ENCODE measurements around the gene FREM3. TPM values are rescaled to one million over a fixed set of nuclear protein-coding genes. Genes with fewer than 3 reads are reported as not detected.
"Not testable (repeated sequence)": the region's sequence is repeated elsewhere in the genome, so short reads cannot be mapped to it uniquely, and the experiment has no call there.

The FREM3 gene
- total RNA-seq, 1 donor from 2014 or later, result not detected

- TF ChIP-seq CTCF (conservative IDR thresholded peaks at IDR 0.05), result no peak
- H3K4me1 Mint-ChIP-seq, result no peaks in the 10 kb centered on the region
- no peaks in the 10 kb centered on the region for H3K36me3 Mint-ChIP-seq (ENCODE audit: low read depth)
- no peak overlapping the region for H3K4me3 Mint-ChIP-seq
- H3K27ac Mint-ChIP-seq (ENCODE audit: unreplicated experiment), result no peak overlapping the region
- peaks cover 7% of the 10 kb centered on the region for H3K9me3 Mint-ChIP-seq
- DNase-seq (ENCODE audit: low read depth, low spot score), result no peak
- H3K27me3 Mint-ChIP-seq (ENCODE audit: low read depth), result peaks cover 41% of the 10 kb centered on the region
These were observed 6.6 kb downstream of the FREM3 start for GRCh38 chr4:143693856-143694255.

GRCh38 chr4:143692241-143692640, 8.2 kb downstream of the FREM3 start:
- Mint-ChIP-seq H3K27ac (ENCODE audit: unreplicated experiment) (no peak overlapping the region), H3K4me1 (no peaks in the 10 kb centered on the region), H3K9me3 (peaks cover 10% of the 10 kb centered on the region), H3K4me3 (no peak overlapping the region), H3K36me3 (ENCODE audit: low read depth) (no peaks in the 10 kb centered on the region), H3K27me3 (ENCODE audit: low read depth) (peaks cover 25% of the 10 kb centered on the region)
- no peak for DNase-seq (ENCODE audit: low read depth, low spot score)
- TF ChIP-seq CTCF (conservative IDR thresholded peaks at IDR 0.05), result no peak

- Mint-ChIP-seq H3K27me3 (ENCODE audit: low read depth) (peaks cover 2% of the 10 kb centered on the region), H3K4me1 (no peaks in the 10 kb centered on the region), H3K9me3 (peaks cover 7% of the 10 kb centered on the region), H3K4me3 (no peak overlapping the region), H3K27ac (ENCODE audit: unreplicated experiment) (no peak overlapping the region), H3K36me3 (ENCODE audit: low read depth) (peaks cover 4% of the 10 kb centered on the region)
- no peak for DNase-seq (ENCODE audit: low read depth, low spot score)
- no peak for TF ChIP-seq CTCF (conservative IDR thresholded peaks at IDR 0.05)
These were observed 21.0 kb downstream of the FREM3 start for GRCh38 chr4:143679434-143679833.

- not testable (repeated sequence) for H3K9me3 Mint-ChIP-seq; H3K4me1 Mint-ChIP-seq; H3K4me3 Mint-ChIP-seq; H3K36me3 Mint-ChIP-seq (ENCODE audit: low read depth); H3K27me3 Mint-ChIP-seq (ENCODE audit: low read depth); DNase-seq (ENCODE audit: low read depth, low spot score); H3K27ac Mint-ChIP-seq (ENCODE audit: unreplicated experiment)
These were observed 26.8 kb downstream of the FREM3 start for GRCh38 chr4:143673629-143674028.

GRCh38 chr4:143668930-143669552, 31.4 kb downstream of the FREM3 start:
- H3K4me3 Mint-ChIP-seq, result no peak overlapping the region
- no peak for DNase-seq (ENCODE audit: low read depth, low spot score)
- H3K36me3 Mint-ChIP-seq (ENCODE audit: low read depth), result no peaks in the 10 kb centered on the region
- no peaks in the 10 kb centered on the region for H3K4me1 Mint-ChIP-seq
- TF ChIP-seq CTCF (conservative IDR thresholded peaks at IDR 0.05), result no peak
- H3K9me3 Mint-ChIP-seq, result no peaks in the 10 kb centered on the region
- no peak overlapping the region for H3K27ac Mint-ChIP-seq (ENCODE audit: unreplicated experiment)
- peaks cover 3% of the 10 kb centered on the region for H3K27me3 Mint-ChIP-seq (ENCODE audit: low read depth)

- Mint-ChIP-seq H3K4me3 (no peak overlapping the region), H3K4me1 (no peaks in the 10 kb centered on the region), H3K36me3 (ENCODE audit: low read depth) (peaks cover 3% of the 10 kb centered on the region), H3K27me3 (ENCODE audit: low read depth) (peaks cover 2% of the 10 kb centered on the region), H3K9me3 (peaks cover 5% of the 10 kb centered on the region), H3K27ac (ENCODE audit: unreplicated experiment) (no peak overlapping the region)
- no peak for TF ChIP-seq CTCF (conservative IDR thresholded peaks at IDR 0.05)
- DNase-seq (ENCODE audit: low read depth, low spot score), result no peak
These were observed 33.0 kb downstream of the FREM3 start for GRCh38 chr4:143667461-143667860.

All from neural crest cell (in vitro differentiated cells).